ENCODE results near the gene LRRD1. TPM values are rescaled to one million over a fixed set of nuclear protein-coding genes. Genes with fewer than 3 reads are reported as not detected.
"Not testable (repeated sequence)": the region's sequence is repeated elsewhere in the genome, so short reads cannot be mapped to it uniquely, and the experiment has no call there.

Gene LRRD1
- polyA plus RNA-seq, 2 donors: 0.01 TPM; not detected in 1

DNA sequence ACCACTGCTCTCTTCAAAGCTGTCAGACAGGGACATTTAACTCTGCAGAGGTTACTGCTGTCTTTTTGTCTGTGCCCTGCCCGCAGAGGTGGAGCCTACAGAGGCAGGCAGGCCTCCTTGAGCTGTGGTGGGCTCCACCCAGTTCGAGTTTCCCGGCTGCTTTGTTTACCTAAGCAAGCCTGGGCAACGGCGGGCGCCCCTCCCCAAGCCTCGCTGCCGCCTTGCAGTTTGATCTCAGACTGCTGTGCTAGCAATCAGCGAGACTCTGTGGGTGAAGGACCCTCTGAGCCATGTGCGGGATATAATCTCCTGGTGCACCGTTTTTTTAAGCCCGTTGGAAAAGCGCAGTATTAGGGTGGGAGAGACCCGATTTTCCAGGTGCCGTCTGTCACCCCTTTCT lies 10.3 kb upstream of the LRRD1 start:
- not testable (repeated sequence) for H3K9me3 ChIP-seq (ENCODE audit: control insufficient read depth in 2 of 2, insufficient read depth in 1 of 2, low read depth in 1 of 2, low read length in 1 of 2); H3K36me3 ChIP-seq (ENCODE audit: control insufficient read depth in 2 of 2, insufficient read depth in 2 of 2, low read length in 1 of 2); H3K27me3 ChIP-seq (ENCODE audit: control insufficient read depth in 1 of 2, insufficient read depth in 2 of 2, low read length in 2 of 2); H3K4me1 ChIP-seq (ENCODE audit: control insufficient read depth in 2 of 2, insufficient read depth in 2 of 2, low read length in 1 of 2); H3K27ac ChIP-seq (ENCODE audit: low read depth in 2 of 2, low read length in 1 of 2); H3K4me3 ChIP-seq (ENCODE audit: low read depth in 1 of 2, low read length in 2 of 2)
- WGBS, 2 donors: 92% methylated on average over 15 of the region's 15 CpGs

DNA sequence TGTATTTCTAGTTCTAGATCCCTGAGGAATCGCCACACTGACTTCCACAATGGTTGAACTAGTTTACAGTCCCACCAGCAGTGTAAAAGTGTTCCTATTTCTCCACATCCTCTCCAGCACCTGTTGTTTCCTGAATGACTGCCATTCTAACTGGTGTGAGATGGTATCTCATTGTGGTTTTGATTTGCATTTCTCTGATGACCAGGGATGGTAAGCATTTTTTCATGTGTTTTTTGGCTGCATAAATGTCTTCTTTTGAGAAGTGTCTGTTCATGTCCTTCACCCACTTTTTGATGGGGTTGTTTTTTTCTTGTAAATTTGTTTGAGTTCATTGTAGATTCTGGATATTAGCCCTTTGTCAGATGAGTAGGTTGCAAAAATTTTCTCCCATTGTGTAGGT lies 5.4 kb upstream of the LRRD1 start:
- H3K27ac ChIP-seq (ENCODE audit: low read depth in 2 of 2, low read length in 1 of 2); H3K27me3 ChIP-seq (ENCODE audit: control insufficient read depth in 1 of 2, insufficient read depth in 2 of 2, low read length in 2 of 2); H3K4me3 ChIP-seq (ENCODE audit: low read depth in 1 of 2, low read length in 2 of 2); H3K4me1 ChIP-seq (ENCODE audit: control insufficient read depth in 2 of 2, insufficient read depth in 2 of 2, low read length in 1 of 2); H3K9me3 ChIP-seq (ENCODE audit: control insufficient read depth in 2 of 2, insufficient read depth in 1 of 2, low read depth in 1 of 2, low read length in 1 of 2); H3K36me3 ChIP-seq (ENCODE audit: control insufficient read depth in 2 of 2, insufficient read depth in 2 of 2, low read length in 1 of 2): not testable (repeated sequence)
- 83 to 91% methylated on average over 1 of the region's 1 CpG for WGBS, 2 donors

DNA sequence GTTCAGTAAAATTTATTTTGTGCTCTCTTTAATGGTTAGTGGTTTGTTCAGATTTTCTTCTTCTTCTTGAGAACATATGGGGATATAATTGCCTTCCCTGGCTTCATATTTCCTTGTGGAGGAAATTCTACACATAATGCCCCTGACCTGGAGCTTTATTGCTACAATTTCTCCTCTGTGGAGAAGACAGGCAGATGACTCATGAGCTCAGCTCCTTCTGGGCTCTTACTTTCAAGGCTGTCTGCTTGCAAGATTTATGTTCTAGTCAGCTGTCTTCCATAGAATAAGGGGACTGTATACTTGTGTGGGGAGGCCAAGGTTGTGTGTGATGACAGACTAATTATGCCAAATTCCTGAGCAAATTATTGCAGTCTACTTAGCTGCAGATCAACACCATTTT lies 1.6 kb downstream of the LRRD1 start:
- H3K27me3 ChIP-seq (ENCODE audit: control insufficient read depth in 1 of 2, insufficient read depth in 2 of 2, low read length in 2 of 2): peaks cover 0 to 3% of the 10 kb centered on the region in 2 donors
- H3K9me3 ChIP-seq (ENCODE audit: control insufficient read depth in 2 of 2, insufficient read depth in 1 of 2, low read depth in 1 of 2, low read length in 1 of 2): no peaks in the 10 kb centered on the region
- H3K27ac ChIP-seq (ENCODE audit: low read depth in 2 of 2, low read length in 1 of 2): no peak overlapping the region
- H3K4me3 ChIP-seq (ENCODE audit: low read depth in 1 of 2, low read length in 2 of 2): no peak overlapping the region
- no peaks in the 10 kb centered on the region for H3K36me3 ChIP-seq (ENCODE audit: control insufficient read depth in 2 of 2, insufficient read depth in 2 of 2, low read length in 1 of 2)
- H3K4me1 ChIP-seq (ENCODE audit: control insufficient read depth in 2 of 2, insufficient read depth in 2 of 2, low read length in 1 of 2): no peaks in the 10 kb centered on the region

DNA sequence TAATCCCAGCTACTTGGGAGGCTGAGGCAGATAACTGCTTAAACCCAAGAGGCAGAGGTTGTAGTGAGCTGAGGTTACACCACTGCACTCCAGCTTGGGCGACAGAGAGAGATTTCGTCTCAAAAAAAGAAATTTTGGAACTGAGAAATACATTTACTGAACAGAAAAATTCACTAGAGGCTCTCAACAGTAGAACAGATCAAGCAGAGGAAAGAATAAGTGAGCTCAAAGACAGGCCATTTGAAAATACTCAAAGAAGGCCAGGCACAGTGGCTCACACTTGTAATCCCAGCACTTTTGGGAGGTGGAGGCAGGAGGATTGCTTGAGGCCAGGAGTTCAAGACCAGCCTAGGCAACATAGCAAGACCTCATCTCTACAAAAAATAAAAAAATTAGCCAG lies 9.4 kb downstream of the LRRD1 start:
- not testable (repeated sequence) for H3K27me3 ChIP-seq (ENCODE audit: control insufficient read depth in 1 of 2, insufficient read depth in 2 of 2, low read length in 2 of 2); H3K9me3 ChIP-seq (ENCODE audit: control insufficient read depth in 2 of 2, insufficient read depth in 1 of 2, low read depth in 1 of 2, low read length in 1 of 2); H3K4me3 ChIP-seq (ENCODE audit: low read depth in 1 of 2, low read length in 2 of 2); H3K27ac ChIP-seq (ENCODE audit: low read depth in 2 of 2, low read length in 1 of 2); H3K36me3 ChIP-seq (ENCODE audit: control insufficient read depth in 2 of 2, insufficient read depth in 2 of 2, low read length in 1 of 2); H3K4me1 ChIP-seq (ENCODE audit: control insufficient read depth in 2 of 2, insufficient read depth in 2 of 2, low read length in 1 of 2)
- WGBS, 2 donors: 79 to 90% methylated on average over 2 of the region's 2 CpGs

DNA sequence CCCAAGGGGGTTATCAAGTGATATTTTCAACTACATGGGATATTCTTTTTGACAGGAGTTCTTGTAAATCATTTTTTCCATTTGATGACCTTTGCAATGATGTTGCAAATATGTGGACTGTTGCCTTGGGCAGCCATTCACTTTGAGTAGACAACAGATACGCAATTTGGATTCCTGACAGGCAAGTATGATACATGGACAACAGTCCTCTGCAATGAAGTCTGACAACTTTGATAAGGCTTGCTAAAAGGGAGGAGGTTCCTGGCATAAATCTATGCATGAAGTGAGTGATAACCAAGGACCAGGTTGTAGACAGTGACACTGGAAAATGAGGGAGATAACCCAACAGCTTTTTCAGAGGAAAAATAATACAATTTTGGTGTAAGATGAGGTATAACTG lies 17.7 kb downstream of the LRRD1 start:
- H3K27ac ChIP-seq (ENCODE audit: low read depth in 2 of 2, low read length in 1 of 2): no peak overlapping the region
- WGBS, 2 donors: 83 to 88% methylated on average over 1 of the region's 1 CpG
- no peaks in the 10 kb centered on the region for H3K9me3 ChIP-seq (ENCODE audit: control insufficient read depth in 2 of 2, insufficient read depth in 1 of 2, low read depth in 1 of 2, low read length in 1 of 2)
- H3K4me3 ChIP-seq (ENCODE audit: low read depth in 1 of 2, low read length in 2 of 2): no peak overlapping the region
- H3K4me1 ChIP-seq (ENCODE audit: control insufficient read depth in 2 of 2, insufficient read depth in 2 of 2, low read length in 1 of 2): no peaks in the 10 kb centered on the region
- H3K27me3 ChIP-seq (ENCODE audit: control insufficient read depth in 1 of 2, insufficient read depth in 2 of 2, low read length in 2 of 2): peaks cover 0 to 2% of the 10 kb centered on the region in 2 donors
- no peaks in the 10 kb centered on the region for H3K36me3 ChIP-seq (ENCODE audit: control insufficient read depth in 2 of 2, insufficient read depth in 2 of 2, low read length in 1 of 2)

DNA sequence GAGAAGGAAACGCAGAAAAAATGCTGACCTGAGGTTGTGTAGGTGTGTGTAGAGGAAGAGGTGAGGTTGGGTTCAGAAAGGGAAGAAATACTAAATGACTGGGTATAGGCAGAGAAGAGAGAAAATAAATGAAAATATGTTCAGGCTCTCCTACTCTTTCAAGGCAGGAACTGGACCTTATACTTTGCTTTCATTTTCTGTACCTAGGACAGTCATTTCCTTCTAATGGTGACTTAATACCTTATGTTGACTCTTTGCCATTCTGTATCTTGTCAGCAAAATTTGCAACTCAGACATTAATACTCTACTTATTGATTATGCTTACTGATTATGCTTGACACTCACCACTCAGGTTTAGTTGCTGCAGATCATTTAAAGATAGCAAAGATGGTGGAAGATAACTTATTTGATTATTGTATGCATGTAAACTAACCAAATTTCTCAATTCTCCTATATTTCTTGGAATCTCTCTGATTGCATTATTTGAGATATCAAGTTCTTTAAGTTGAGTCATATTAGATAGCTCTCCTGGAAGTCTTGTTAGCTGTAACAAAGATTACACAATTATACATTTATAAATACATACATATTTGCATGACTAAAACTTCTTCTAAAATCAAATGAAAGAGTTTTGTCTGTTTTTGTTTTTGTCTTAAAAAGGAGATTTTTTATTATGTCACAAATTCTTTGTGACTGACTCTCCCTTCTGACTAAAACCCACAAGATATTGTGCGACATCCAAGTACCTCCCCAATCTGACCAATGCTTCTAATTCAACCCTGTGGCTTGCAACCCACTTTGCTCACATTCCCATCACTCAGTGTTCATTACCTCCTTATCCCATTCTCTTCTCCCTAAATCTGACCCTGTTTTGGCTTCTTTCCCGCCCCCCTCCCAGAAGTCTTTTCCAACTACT lies 20.0 kb downstream of the LRRD1 start:
- H3K9me3 ChIP-seq (ENCODE audit: control insufficient read depth in 2 of 2, insufficient read depth in 1 of 2, low read depth in 1 of 2, low read length in 1 of 2): no peaks in the 10 kb centered on the region
- no peak overlapping the region for H3K27ac ChIP-seq (ENCODE audit: low read depth in 2 of 2, low read length in 1 of 2)
- WGBS, 2 donors: 87 to 92% methylated on average over 3 of the region's 3 CpGs
- no peaks in the 10 kb centered on the region for H3K36me3 ChIP-seq (ENCODE audit: control insufficient read depth in 2 of 2, insufficient read depth in 2 of 2, low read length in 1 of 2)
- peaks cover 0 to 2% of the 10 kb centered on the region in 2 donors for H3K27me3 ChIP-seq (ENCODE audit: control insufficient read depth in 1 of 2, insufficient read depth in 2 of 2, low read length in 2 of 2)
- no peak overlapping the region for H3K4me3 ChIP-seq (ENCODE audit: low read depth in 1 of 2, low read length in 2 of 2)
- H3K4me1 ChIP-seq (ENCODE audit: control insufficient read depth in 2 of 2, insufficient read depth in 2 of 2, low read length in 1 of 2): no peaks in the 10 kb centered on the region

DNA sequence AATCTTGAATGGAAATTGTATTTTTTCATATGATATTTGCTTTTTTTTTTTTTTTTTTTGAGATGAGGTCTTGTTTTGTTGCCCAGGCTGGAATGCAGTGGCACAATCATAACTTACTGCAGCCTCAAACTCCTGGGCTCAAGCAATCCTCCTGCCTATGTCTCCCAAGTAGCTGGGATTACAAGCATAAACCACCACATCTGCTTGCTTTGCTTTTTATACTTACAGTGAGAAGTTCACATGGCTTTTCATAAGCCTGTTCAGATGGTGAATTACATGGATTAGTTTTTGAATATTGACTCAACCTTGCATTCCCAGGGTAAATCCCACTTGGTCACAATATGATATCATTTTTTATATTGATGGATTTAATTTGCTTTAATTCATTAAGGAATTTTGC lies 22.0 kb downstream of the LRRD1 start:
- Histone ChIP-seq H3K9me3 (ENCODE audit: control insufficient read depth in 2 of 2, insufficient read depth in 1 of 2, low read depth in 1 of 2, low read length in 1 of 2) (no peaks in the 10 kb centered on the region), H3K27me3 (ENCODE audit: control insufficient read depth in 1 of 2, insufficient read depth in 2 of 2, low read length in 2 of 2) (no peaks in the 10 kb centered on the region), H3K4me1 (ENCODE audit: control insufficient read depth in 2 of 2, insufficient read depth in 2 of 2, low read length in 1 of 2) (no peaks in the 10 kb centered on the region), H3K36me3 (ENCODE audit: control insufficient read depth in 2 of 2, insufficient read depth in 2 of 2, low read length in 1 of 2) (no peaks in the 10 kb centered on the region), H3K27ac (ENCODE audit: low read depth in 2 of 2, low read length in 1 of 2) (no peak overlapping the region), H3K4me3 (ENCODE audit: low read depth in 1 of 2, low read length in 2 of 2) (no peak overlapping the region)

DNA sequence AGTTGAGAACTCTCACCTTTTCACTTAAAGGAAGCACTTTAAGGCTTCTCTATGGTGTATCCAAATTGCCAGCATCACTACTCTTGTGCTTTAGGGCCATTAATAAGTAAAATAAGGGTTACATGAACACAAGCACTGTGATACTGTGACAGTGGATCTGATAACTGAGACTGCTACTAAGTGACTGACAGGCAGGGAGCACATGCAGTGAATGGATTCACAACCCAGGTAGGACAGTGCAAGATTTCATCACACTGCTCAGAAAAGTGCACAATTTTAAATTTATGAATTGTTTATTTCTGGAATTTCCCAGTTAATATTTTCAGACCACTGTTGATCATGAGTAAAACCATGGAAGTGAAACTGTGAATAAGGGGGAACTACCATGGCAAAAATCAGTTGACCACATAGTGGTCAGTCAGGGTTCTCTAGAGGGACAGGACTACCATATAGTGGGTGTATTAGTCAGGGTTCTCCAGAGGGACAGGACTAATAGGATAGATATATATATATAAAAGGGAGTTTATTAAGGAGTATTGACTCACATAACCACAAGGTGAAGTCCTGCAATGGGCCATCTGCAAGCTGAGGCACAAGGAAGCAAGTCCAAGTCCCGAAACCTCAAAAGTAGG lies 23.7 kb downstream of the LRRD1 start:
- Histone ChIP-seq H3K4me1 (ENCODE audit: control insufficient read depth in 2 of 2, insufficient read depth in 2 of 2, low read length in 1 of 2) (no peaks in the 10 kb centered on the region), H3K27ac (ENCODE audit: low read depth in 2 of 2, low read length in 1 of 2) (no peak overlapping the region), H3K4me3 (ENCODE audit: low read depth in 1 of 2, low read length in 2 of 2) (no peak overlapping the region), H3K27me3 (ENCODE audit: control insufficient read depth in 1 of 2, insufficient read depth in 2 of 2, low read length in 2 of 2) (no peaks in the 10 kb centered on the region), H3K9me3 (ENCODE audit: control insufficient read depth in 2 of 2, insufficient read depth in 1 of 2, low read depth in 1 of 2, low read length in 1 of 2) (no peaks in the 10 kb centered on the region), H3K36me3 (ENCODE audit: control insufficient read depth in 2 of 2, insufficient read depth in 2 of 2, low read length in 1 of 2) (no peaks in the 10 kb centered on the region)
- WGBS, 2 donors: 89 to 93% methylated on average over 1 of the region's 1 CpG

DNA sequence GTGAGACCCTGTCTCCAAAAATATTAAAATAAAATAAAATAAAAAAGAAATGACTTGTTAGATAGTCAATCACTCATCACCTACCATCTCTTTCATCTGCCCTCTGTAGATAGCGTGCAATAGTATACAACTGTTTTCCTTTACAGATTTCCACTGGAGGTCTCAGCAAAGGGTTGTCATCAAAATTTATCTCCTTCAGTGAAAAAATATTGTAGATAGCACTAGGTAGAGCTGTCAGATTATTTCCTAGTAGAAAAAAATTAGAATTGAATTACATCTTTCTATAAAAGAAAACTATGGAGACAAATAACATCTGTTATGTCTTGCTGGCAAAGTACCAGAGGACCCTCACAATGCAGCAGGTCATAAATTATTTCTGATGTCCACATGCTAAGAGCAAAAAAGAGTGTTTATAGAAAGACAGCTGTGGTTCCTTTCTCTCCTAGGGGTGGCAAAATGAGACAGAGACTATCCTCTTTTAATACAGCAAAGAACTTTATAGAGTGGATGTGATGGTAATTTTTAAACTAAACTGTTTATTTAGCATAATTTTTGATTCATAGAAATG lies 28.4 kb downstream of the LRRD1 start:
- Histone ChIP-seq H3K27ac (ENCODE audit: low read depth in 2 of 2, low read length in 1 of 2) (no peak overlapping the region), H3K36me3 (ENCODE audit: control insufficient read depth in 2 of 2, insufficient read depth in 2 of 2, low read length in 1 of 2) (no peaks in the 10 kb centered on the region), H3K27me3 (ENCODE audit: control insufficient read depth in 1 of 2, insufficient read depth in 2 of 2, low read length in 2 of 2) (no peaks in the 10 kb centered on the region), H3K4me3 (ENCODE audit: low read depth in 1 of 2, low read length in 2 of 2) (no peak overlapping the region), H3K4me1 (ENCODE audit: control insufficient read depth in 2 of 2, insufficient read depth in 2 of 2, low read length in 1 of 2) (no peaks in the 10 kb centered on the region), H3K9me3 (ENCODE audit: control insufficient read depth in 2 of 2, insufficient read depth in 1 of 2, low read depth in 1 of 2, low read length in 1 of 2) (no peaks in the 10 kb centered on the region)
- WGBS, 2 donors: 79 to 80% methylated on average over 1 of the region's 1 CpG
